Retinal pigment epithelial cell (primary cell): ENCODE results near the gene IRS1.
A peak's percentile ranks its signal among the peaks of the same experiment; 100 is the strongest.

Experiments used
- DNase-seq: peaks from one replicate; pipeline ENCODE4 v3.0.0-alpha.2; 2010; ENCODE audit warnings: low read depth
- H3K4me3 ChIP-seq: 2 replicates; pipeline ENCODE4 v1.5.1; 2011; ENCODE audit warnings: mild to moderate bottlenecking, low read length, control low read depth, moderate library complexity
- CTCF ChIP-seq: conservative IDR thresholded peaks from 2 replicates; pipeline ENCODE4 v1.5.1; 2011; ENCODE audit warnings: low read depth, low read length, control low read depth, inconsistent platforms

The IRS1 gene

GRCh38 chr2:226763320-226763719 is 36.3 kb downstream of the IRS1 start:
- no peak overlapping the region for H3K4me3 ChIP-seq
- no peak for TF ChIP-seq CTCF
- DNase-seq: no peak

- H3K4me3 ChIP-seq: no peak overlapping the region
- no peak for DNase-seq
- TF ChIP-seq CTCF: no peak
Measured at GRCh38 chr2:226761195-226761583, 38.4 kb downstream of the IRS1 start.

- peak; percentile 76 for DNase-seq
- TF ChIP-seq CTCF: no peak
Measured at GRCh38 chr2:226760412-226761194, 39.0 kb downstream of the IRS1 start.

GRCh38 chr2:226759768-226760167 is 39.9 kb downstream of the IRS1 start:
- TF ChIP-seq CTCF: no peak
- no peak for DNase-seq
- H3K4me3 ChIP-seq: no peak overlapping the region

More at GRCh38 chr2:226760412-226761194, 39.0 kb downstream of the IRS1 start:
- H3K4me3 ChIP-seq: no peak overlapping the region

GRCh38 chr2:226758921-226759640 is 40.5 kb downstream of the IRS1 start:
- no peak for DNase-seq
- no peak for TF ChIP-seq CTCF
- H3K4me3 ChIP-seq: no peak overlapping the region

GRCh38 chr2:226756131-226756530 is 43.5 kb downstream of the IRS1 start:
- no peak for TF ChIP-seq CTCF
- no peak overlapping the region for H3K4me3 ChIP-seq
- DNase-seq: peak; percentile 63

- TF ChIP-seq CTCF: no peak
- no peak overlapping the region for H3K4me3 ChIP-seq
- no peak for DNase-seq
Measured at GRCh38 chr2:226755631-226756030, 44.0 kb downstream of the IRS1 start.
